GM21576 (cell line): ENCODE data around the gene C19orf38.

Experiments used
- ATAC-seq: cut with Tn5 transposase; IDR thresholded peaks from one replicate; pipeline ENCODE4 v1.9.1; 2021; ENCODE audit warnings: mild to moderate bottlenecking, moderate library complexity; ENCODE audit not compliant: unreplicated experiment

C19orf38 gene

GRCh38 chr19:10848230-10848856 is at the start of gene C19orf38:
Gene C19orf38, plus strand, starts transcription at chr19:10848415. Its CDS starts 94 bp downstream, at chr19:10848509.
- no peak for ATAC-seq

GRCh38 chr19:10800488-10800887 is 47.7 kb upstream of the C19orf38 start:
- ATAC-seq = no peak

GRCh38 chr19:10802479-10802878 is 45.7 kb upstream of the C19orf38 start:
- ATAC-seq = no peak

GRCh38 chr19:10803252-10803651 is 45.0 kb upstream of the C19orf38 start:
- ATAC-seq = no peak

GRCh38 chr19:10805065-10805757 is 43.0 kb upstream of the C19orf38 start:
- ATAC-seq = no peak

- ATAC-seq = no peak
Observed at GRCh38 chr19:10805758-10806247, 42.4 kb upstream of the C19orf38 start.

GRCh38 chr19:10808937-10809649 is 39.1 kb upstream of the C19orf38 start:
- ATAC-seq = no peak

- no peak for ATAC-seq
Observed at GRCh38 chr19:10809651-10810285, 38.4 kb upstream of the C19orf38 start.

GRCh38 chr19:10811391-10812111 is 36.7 kb upstream of the C19orf38 start:
- ATAC-seq = no peak

- ATAC-seq = no peak
Observed at GRCh38 chr19:10812196-10812595, 36.0 kb upstream of the C19orf38 start.

- no peak for ATAC-seq
Observed at GRCh38 chr19:10812902-10813404, 35.3 kb upstream of the C19orf38 start.

GRCh38 chr19:10815007-10815536 is 33.1 kb upstream of the C19orf38 start:
- ATAC-seq = no peak

- no peak for ATAC-seq
Observed at GRCh38 chr19:10815969-10816644, 32.1 kb upstream of the C19orf38 start.

GRCh38 chr19:10816691-10817090 is 31.5 kb upstream of the C19orf38 start:
- ATAC-seq = no peak

GRCh38 chr19:10817291-10818038 is 30.8 kb upstream of the C19orf38 start:
- ATAC-seq = no peak

GRCh38 chr19:10818301-10819123 is 29.7 kb upstream of the C19orf38 start:
- ATAC-seq = no peak

GRCh38 chr19:10819124-10820060 is 28.8 kb upstream of the C19orf38 start:
- ATAC-seq = no peak
